ENCODE data around the gene OR1K1. TPM values are rescaled to one million over a fixed set of nuclear protein-coding genes. Genes with fewer than 3 reads are reported as not detected.

The OR1K1 gene
- total and polyA plus RNA-seq, 8 donors = not detected

GRCh38 chr9:122777935-122778627 lies 21.8 kb upstream of the OR1K1 start:
- no peak overlapping the region for H3K27ac ChIP-seq
- H3K9me3 ChIP-seq = peaks cover 0 to 4% of the 10 kb centered on the region in 2 donors
- no peak overlapping the region for H3K4me3 ChIP-seq
- H3K4me1 ChIP-seq = no peaks in the 10 kb centered on the region
- DNase-seq (no peak), ATAC-seq (no peak)
- intact Hi-C loops (cut with DNase I) = no loop called here
- H3K27me3 ChIP-seq = no peaks in the 10 kb centered on the region
- H3K36me3 ChIP-seq = no peaks in the 10 kb centered on the region
- TF ChIP-seq CTCF (IDR thresholded peaks at IDR 0.05) = no peak

GRCh38 chr9:122779181-122779580 lies 20.7 kb upstream of the OR1K1 start:
- no peak for TF ChIP-seq CTCF (IDR thresholded peaks at IDR 0.05)
- Histone ChIP-seq H3K27me3 (no peaks in the 10 kb centered on the region), H3K9me3 (no peaks in the 10 kb centered on the region), H3K36me3 (no peaks in the 10 kb centered on the region), H3K4me1 (no peaks in the 10 kb centered on the region), H3K4me3 (no peak overlapping the region), H3K27ac (no peak overlapping the region)
- intact Hi-C loops (cut with DNase I) = no loop called here
- DNase-seq (no peak), ATAC-seq (no peak)

GRCh38 chr9:122780026-122780425 lies 19.9 kb upstream of the OR1K1 start:
- H3K4me3 ChIP-seq = no peak overlapping the region
- no peak for TF ChIP-seq CTCF (IDR thresholded peaks at IDR 0.05)
- H3K4me1 ChIP-seq = no peaks in the 10 kb centered on the region
- DNase-seq = no peak
- H3K9me3 ChIP-seq = no peaks in the 10 kb centered on the region
- H3K27me3 ChIP-seq = no peaks in the 10 kb centered on the region
- H3K36me3 ChIP-seq = no peaks in the 10 kb centered on the region
- intact Hi-C loops (cut with DNase I) = no loop called here
- no peak for ATAC-seq
- no peak overlapping the region for H3K27ac ChIP-seq

- Histone ChIP-seq H3K4me1 (no peaks in the 10 kb centered on the region), H3K9me3 (no peaks in the 10 kb centered on the region), H3K27ac (no peak overlapping the region), H3K4me3 (no peak overlapping the region), H3K27me3 (no peaks in the 10 kb centered on the region), H3K36me3 (no peaks in the 10 kb centered on the region)
- TF ChIP-seq CTCF (IDR thresholded peaks at IDR 0.05) = no peak
- intact Hi-C loops (cut with DNase I) = no loop called here
- DNase-seq (no peak), ATAC-seq (no peak)
These were observed 18.3 kb upstream of the OR1K1 start for GRCh38 chr9:122781671-122782070.

GRCh38 chr9:122785269-122785668 lies 14.7 kb upstream of the OR1K1 start:
- no peaks in the 10 kb centered on the region for H3K4me1 ChIP-seq
- no peak for TF ChIP-seq CTCF (IDR thresholded peaks at IDR 0.05)
- ATAC-seq (no peak), DNase-seq (no peak)
- H3K4me3 ChIP-seq = no peak overlapping the region
- H3K27me3 ChIP-seq = no peaks in the 10 kb centered on the region
- H3K27ac ChIP-seq = no peak overlapping the region
- intact Hi-C loops (cut with DNase I) = no loop called here
- H3K9me3 ChIP-seq = no peaks in the 10 kb centered on the region
- H3K36me3 ChIP-seq = no peaks in the 10 kb centered on the region

Measured in left lung (tissue), 10 donors.